ENCODE measurements around the gene ASIC1. TPM values are rescaled to one million over a fixed set of nuclear protein-coding genes. Genes with fewer than 3 reads are reported as not detected.

ASIC1 gene
- polyA plus RNA-seq, 3 donors: not detected

- no peak for DNase-seq
- H3K4me3 Mint-ChIP-seq: no peak overlapping the region
- H3K36me3 ChIP-seq (replicated peaks in 1 of 2; ENCODE audit: control insufficient read depth in 1 of 2, insufficient read depth in 2 of 2, low read length in 2 of 2): no peaks in the 10 kb centered on the region
- no peak for TF ChIP-seq CTCF (IDR thresholded peaks at IDR 0.05)
- H3K4me2 ChIP-seq (replicated peaks; ENCODE audit: extremely low read depth, low read length, poor library complexity, severe bottlenecking): no peak overlapping the region
- H3K9ac ChIP-seq (ENCODE audit: insufficient read depth, low read length, poor library complexity, severe bottlenecking): no peak overlapping the region
- H4K20me1 ChIP-seq (ENCODE audit: insufficient read depth, low read length): no peaks in the 10 kb centered on the region
- no peaks in the 10 kb centered on the region for H3K27me3 ChIP-seq (ENCODE audit: control insufficient read depth in 2 of 2, insufficient read depth in 2 of 2, low read length in 2 of 2)
- no peaks in the 10 kb centered on the region for H3K36me3 Mint-ChIP-seq
- H3K27ac Mint-ChIP-seq: no peak overlapping the region
- 95% methylated on average over 10 of the region's 10 CpGs for WGBS (ENCODE audit: insufficient coverage)
- intact Hi-C loops (cut with micrococcal nuclease): no loop called here
- no peak overlapping the region for H3K27ac ChIP-seq (ENCODE audit: low read depth in 1 of 2, low read length in 2 of 2)
- peaks cover 8 to 13% (median 11%) of the 10 kb centered on the region in 3 donors for H3K27me3 Mint-ChIP-seq (ENCODE audit: low read depth in 3 of 3)
- peaks cover 0 to 3% (median 0%) of the 10 kb centered on the region in 7 donors for H3K9me3 Mint-ChIP-seq
- no peak overlapping the region for H3K4me3 ChIP-seq (replicated peaks in 1 of 3; ENCODE audit: low read depth in 2 of 3, low read length in 3 of 3)
- H3K9me3 ChIP-seq (replicated peaks in 1 of 2; ENCODE audit: control insufficient read depth in 1 of 2, insufficient read depth in 1 of 2, low read length in 2 of 2): no peaks in the 10 kb centered on the region
- H3K4me1 Mint-ChIP-seq: peaks cover 2% of the 10 kb centered on the region
- no peaks in the 10 kb centered on the region for H3K4me1 ChIP-seq (ENCODE audit: control insufficient read depth in 1 of 2, insufficient read depth in 2 of 2, low read length in 2 of 2)
- no peaks in the 10 kb centered on the region for H3K79me2 ChIP-seq (ENCODE audit: insufficient read depth, low read length)
- no peak overlapping the region for H2AFZ ChIP-seq (ENCODE audit: insufficient read depth, low read depth, low read length, poor library complexity, severe bottlenecking)
These were observed 20.9 kb downstream of the ASIC1 start for GRCh38 chr12:50078281-50078680.

GRCh38 chr12:50079771-50080170, 22.4 kb downstream of the ASIC1 start:
- DNase-seq: no peak
- H3K4me1 ChIP-seq (ENCODE audit: control insufficient read depth in 1 of 2, insufficient read depth in 2 of 2, low read length in 2 of 2): peaks cover 5% of the 10 kb centered on the region in 2 donors
- peaks cover 8 to 13% (median 11%) of the 10 kb centered on the region in 3 donors for H3K27me3 Mint-ChIP-seq (ENCODE audit: low read depth in 3 of 3)
- peaks cover 3% of the 10 kb centered on the region for H3K4me1 Mint-ChIP-seq
- H3K9me3 ChIP-seq (replicated peaks in 1 of 2; ENCODE audit: control insufficient read depth in 1 of 2, insufficient read depth in 1 of 2, low read length in 2 of 2): no peaks in the 10 kb centered on the region
- H3K27ac Mint-ChIP-seq: no peak overlapping the region
- H3K27me3 ChIP-seq (ENCODE audit: control insufficient read depth in 2 of 2, insufficient read depth in 2 of 2, low read length in 2 of 2): no peaks in the 10 kb centered on the region
- H3K27ac ChIP-seq (ENCODE audit: low read depth in 1 of 2, low read length in 2 of 2): no peak overlapping the region
- H3K4me2 ChIP-seq (replicated peaks; ENCODE audit: extremely low read depth, low read length, poor library complexity, severe bottlenecking): no peak overlapping the region
- no peak overlapping the region for H2AFZ ChIP-seq (ENCODE audit: insufficient read depth, low read depth, low read length, poor library complexity, severe bottlenecking)
- H3K36me3 ChIP-seq (replicated peaks in 1 of 2; ENCODE audit: control insufficient read depth in 1 of 2, insufficient read depth in 2 of 2, low read length in 2 of 2): no peaks in the 10 kb centered on the region
- peaks cover 4% of the 10 kb centered on the region for H3K79me2 ChIP-seq (ENCODE audit: insufficient read depth, low read length)
- no peak overlapping the region for H3K4me3 ChIP-seq (replicated peaks in 1 of 3; ENCODE audit: low read depth in 2 of 3, low read length in 3 of 3)
- H3K9ac ChIP-seq (ENCODE audit: insufficient read depth, low read length, poor library complexity, severe bottlenecking): no peak overlapping the region
- no peaks in the 10 kb centered on the region for H3K36me3 Mint-ChIP-seq
- 92% methylated on average over 2 of the region's 5 CpGs for WGBS (ENCODE audit: insufficient coverage)
- peaks cover 0 to 3% (median 0%) of the 10 kb centered on the region in 7 donors for H3K9me3 Mint-ChIP-seq
- H4K20me1 ChIP-seq (ENCODE audit: insufficient read depth, low read length): no peaks in the 10 kb centered on the region
- TF ChIP-seq CTCF (IDR thresholded peaks at IDR 0.05): no peak
- intact Hi-C loops (cut with micrococcal nuclease): no loop called here
- no peak overlapping the region for H3K4me3 Mint-ChIP-seq

Data from CD14-positive monocyte (primary cell).